NCI-H510A (cell line): ENCODE results near the gene BOK.
"Not testable (repeated sequence)": the region's sequence is repeated elsewhere in the genome, so short reads cannot be mapped to it uniquely, and the experiment has no call there.

Source experiments
- DNase-seq: peaks from one replicate; lab custom pipeline; 2025; lab: John Stamatoyannopoulos, UW

The BOK gene

GRCh38 chr2:241572915-241573651 is 14.5 kb downstream of the BOK start:
- DNase-seq, result not testable (repeated sequence)

- DNase-seq, result no peak
Measured at GRCh38 chr2:241573741-241574140, 15.2 kb downstream of the BOK start.

- no peak for DNase-seq
Measured at GRCh38 chr2:241574911-241575623, 16.5 kb downstream of the BOK start.

- DNase-seq, result no peak
Measured at GRCh38 chr2:241575624-241576292, 17.2 kb downstream of the BOK start.

GRCh38 chr2:241576293-241576654 is 17.7 kb downstream of the BOK start:
- DNase-seq, result no peak

- DNase-seq, result no peak
Measured at GRCh38 chr2:241577413-241578122, 19.0 kb downstream of the BOK start.

GRCh38 chr2:241579281-241579680 is 20.7 kb downstream of the BOK start:
- no peak for DNase-seq

- DNase-seq, result no peak
Measured at GRCh38 chr2:241582328-241582727, 23.8 kb downstream of the BOK start.

- no peak for DNase-seq
Measured at GRCh38 chr2:241582806-241583205, 24.3 kb downstream of the BOK start.

GRCh38 chr2:241584436-241584835 is 25.9 kb downstream of the BOK start:
- DNase-seq, result no peak

- no peak for DNase-seq
Measured at GRCh38 chr2:241586564-241587264, 28.2 kb downstream of the BOK start.

GRCh38 chr2:241589863-241590262 is 31.3 kb downstream of the BOK start:
- not testable (repeated sequence) for DNase-seq

GRCh38 chr2:241590496-241591455 is 32.2 kb downstream of the BOK start:
- DNase-seq, result not testable (repeated sequence)

- no peak for DNase-seq
Measured at GRCh38 chr2:241592126-241592845, 33.7 kb downstream of the BOK start.

- no peak for DNase-seq
Measured at GRCh38 chr2:241593271-241593670, 34.7 kb downstream of the BOK start.

GRCh38 chr2:241595600-241596140 is 37.1 kb downstream of the BOK start:
- DNase-seq, result no peak

GRCh38 chr2:241597561-241597960 is 39.0 kb downstream of the BOK start:
- DNase-seq, result no peak

GRCh38 chr2:241598061-241598460 is 39.5 kb downstream of the BOK start:
- no peak for DNase-seq

GRCh38 chr2:241598487-241598886 is 39.9 kb downstream of the BOK start:
- DNase-seq, result no peak

GRCh38 chr2:241599615-241600014 is 41.1 kb downstream of the BOK start:
- no peak for DNase-seq
